T-helper 2 cell treated with Interferon-gamma antibody and Interleukin-4, amounts not matched to agents 100 ng/mL and 5 ng/mL, for 36 hours (primary cell): ENCODE measurements around the gene SUN1. TPM values are rescaled to one million over a fixed set of nuclear protein-coding genes. Genes with fewer than 3 reads are reported as not detected.

Experiments
- intact Hi-C: fragments of 100-400 bp; cut with micrococcal nuclease; formaldehyde crosslinking; loops from one replicate; pipeline ENCODE4 v1.15.1; 2023
- total RNA-seq: library from RNA; stranded (reverse); gene quantifications from 2 replicates; pipeline ENCODE4 v1.2.3, GENCODE V29; 2022

Gene SUN1
- total RNA-seq, 1 donor from 2014 or later: 63.3 TPM

- intact Hi-C loops: no loop called here
Measured at GRCh38 chr7:900331-901040, 68.2 kb downstream of the SUN1 start.

GRCh38 chr7:901041-901387, 68.7 kb downstream of the SUN1 start:
- intact Hi-C loops: no loop called here

GRCh38 chr7:901388-902154, 69.3 kb downstream of the SUN1 start:
- intact Hi-C loops: no loop called here

GRCh38 chr7:902996-903395, 70.7 kb downstream of the SUN1 start:
- intact Hi-C loops: no loop called here

GRCh38 chr7:903921-904755, 71.9 kb downstream of the SUN1 start:
- intact Hi-C loops: no loop called here

GRCh38 chr7:904847-905246, 72.6 kb downstream of the SUN1 start:
- intact Hi-C loops: no loop called here

- intact Hi-C loops: no loop called here
Measured at GRCh38 chr7:906776-907157, 74.5 kb downstream of the SUN1 start.

- intact Hi-C loops: no loop called here
Measured at GRCh38 chr7:907158-907980, 75.1 kb downstream of the SUN1 start.

GRCh38 chr7:908159-908581, 75.9 kb downstream of the SUN1 start:
- intact Hi-C loops: loop anchor here (2.0 kb wide), 1 partner anchor 15 kb away; no protein-coding TSS in a partner anchor

GRCh38 chr7:908591-909357, 76.5 kb downstream of the SUN1 start:
- intact Hi-C loops: loop anchor here (1.0 to 2.0 kb wide), 2 partner anchors 14 to 46 kb away; partner anchors contain the start of gene ADAP1

GRCh38 chr7:909358-910329, 77.4 kb downstream of the SUN1 start:
- intact Hi-C loops: loop anchor here (1.0 to 2.0 kb wide), 2 partner anchors 13 to 45 kb away; partner anchors contain the start of gene ADAP1

- intact Hi-C loops: no loop called here
Measured at GRCh38 chr7:910441-910861, 78.2 kb downstream of the SUN1 start.

- intact Hi-C loops: no loop called here
Measured at GRCh38 chr7:910931-911431, 78.7 kb downstream of the SUN1 start.

GRCh38 chr7:911791-912480, 79.7 kb downstream of the SUN1 start:
- intact Hi-C loops: no loop called here

- intact Hi-C loops: no loop called here
Measured at GRCh38 chr7:913736-914520, 81.7 kb downstream of the SUN1 start.

GRCh38 chr7:914521-915194, 82.4 kb downstream of the SUN1 start:
- intact Hi-C loops: no loop called here
